Cardiac muscle cell (in vitro differentiated cells and primary cell): Measurements from ENCODE around the gene HRH3. TPM values are rescaled to one million over a fixed set of nuclear protein-coding genes. Genes with fewer than 3 reads are reported as not detected.

Experiments used
- DNase-seq, 2 donors: peaks; one replicate each; pipeline versions ENCODE4 v3.0.0 to v3.0.0-alpha.2; 2010 to 2017; ENCODE audit warnings: low read depth in 1 of 2, low spot score in 1 of 2
- H3K27ac ChIP-seq: fragments of 200-600 bp; sonication (generic); 2 replicates; pipeline ENCODE4 v1.5.1; 2016
- H3K27me3 ChIP-seq: fragments of 200-600 bp; sonication (generic); 2 replicates; pipeline ENCODE4 v1.6.0; 2016; ENCODE audit warnings: control low read depth
- H3K36me3 ChIP-seq: fragments of 200-600 bp; sonication (generic); 2 replicates; pipeline ENCODE4 v1.5.1; 2016; ENCODE audit warnings: control low read depth
- H3K4me1 ChIP-seq: fragments of 200-600 bp; sonication (generic); 2 replicates; pipeline ENCODE4 v1.8.1; 2017; ENCODE audit warnings: low read depth, mild to moderate bottlenecking, mixed run types
- H3K4me3 ChIP-seq: fragments of 200-600 bp; sonication (generic); 2 replicates; pipeline ENCODE4 v1.5.1; 2016; ENCODE audit warnings: mild to moderate bottlenecking
- H3K9me3 ChIP-seq: fragments of 200-600 bp; sonication (generic); 2 replicates; pipeline ENCODE4 v1.5.1; 2017; ENCODE audit warnings: low read depth, mild to moderate bottlenecking, control low read depth
- polyA plus RNA-seq: library from polyadenylated mRNA; unstranded; fragments of >200 nt; fragmentation: Nextera tagmentation; extraction: Ambion mirVana; gene quantifications from 2 replicates; pipeline ENCODE4 v1.2.1, GENCODE V29; 2016
- total RNA-seq: library from RNA; depleted of rRNA; stranded (reverse); fragments of >200 nt; gene quantifications from 2 replicates; pipeline ENCODE4 v1.2.3, GENCODE V29; 2016
- TF ChIP-seq, protein P1 (sequence below): IDR thresholded peaks from 2 replicates; pipeline ENCODE4 v1.5.1; 2012; ENCODE audit warnings: low read depth, mild to moderate bottlenecking, low read length

HRH3 gene
- total and polyA plus RNA-seq, 2 experiments from 2014 or later, result not detected

DNA sequence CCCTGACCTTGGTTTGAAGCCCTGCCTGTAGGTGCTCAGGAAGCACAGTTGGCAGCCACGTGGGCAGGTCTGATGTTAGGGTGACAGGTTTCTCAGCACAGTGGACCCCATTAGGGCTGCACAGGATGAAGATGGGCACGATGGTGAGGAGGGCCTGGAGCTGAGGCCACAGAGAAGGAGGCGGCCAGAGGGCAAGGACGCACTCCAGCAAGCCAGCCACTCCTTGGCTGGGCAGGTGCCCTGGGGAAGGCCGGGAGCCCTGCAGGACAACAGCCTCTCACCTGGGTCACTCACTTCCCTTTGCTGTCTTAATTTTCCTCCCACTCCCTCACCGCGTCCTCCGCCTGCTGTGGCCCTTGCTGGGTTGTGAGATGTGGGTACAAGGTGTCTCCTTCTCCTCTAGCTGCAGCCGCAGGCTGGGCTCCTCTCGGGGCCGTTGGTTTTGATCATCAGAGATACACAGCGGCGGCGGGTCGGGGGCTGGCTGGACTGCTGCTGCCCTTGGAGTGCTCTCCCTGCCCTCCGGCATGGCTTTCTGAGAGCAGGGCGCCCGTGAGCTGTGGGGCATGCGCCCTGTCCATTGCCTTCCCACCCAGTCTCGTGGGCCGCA is 23.9 kb upstream of the HRH3 start:
- Histone ChIP-seq H3K9me3 (no peaks in the 10 kb centered on the region), H3K4me1 (peaks cover 17% of the 10 kb centered on the region), H3K27ac (no peak overlapping the region), H3K27me3 (no peaks in the 10 kb centered on the region), H3K36me3 (no peaks in the 10 kb centered on the region), H3K4me3 (no peak overlapping the region)
- TF ChIP-seq, protein P1, sequence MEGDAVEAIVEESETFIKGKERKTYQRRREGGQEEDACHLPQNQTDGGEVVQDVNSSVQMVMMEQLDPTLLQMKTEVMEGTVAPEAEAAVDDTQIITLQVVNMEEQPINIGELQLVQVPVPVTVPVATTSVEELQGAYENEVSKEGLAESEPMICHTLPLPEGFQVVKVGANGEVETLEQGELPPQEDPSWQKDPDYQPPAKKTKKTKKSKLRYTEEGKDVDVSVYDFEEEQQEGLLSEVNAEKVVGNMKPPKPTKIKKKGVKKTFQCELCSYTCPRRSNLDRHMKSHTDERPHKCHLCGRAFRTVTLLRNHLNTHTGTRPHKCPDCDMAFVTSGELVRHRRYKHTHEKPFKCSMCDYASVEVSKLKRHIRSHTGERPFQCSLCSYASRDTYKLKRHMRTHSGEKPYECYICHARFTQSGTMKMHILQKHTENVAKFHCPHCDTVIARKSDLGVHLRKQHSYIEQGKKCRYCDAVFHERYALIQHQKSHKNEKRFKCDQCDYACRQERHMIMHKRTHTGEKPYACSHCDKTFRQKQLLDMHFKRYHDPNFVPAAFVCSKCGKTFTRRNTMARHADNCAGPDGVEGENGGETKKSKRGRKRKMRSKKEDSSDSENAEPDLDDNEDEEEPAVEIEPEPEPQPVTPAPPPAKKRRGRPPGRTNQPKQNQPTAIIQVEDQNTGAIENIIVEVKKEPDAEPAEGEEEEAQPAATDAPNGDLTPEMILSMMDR, result no peak
- no peak for DNase-seq

DNA sequence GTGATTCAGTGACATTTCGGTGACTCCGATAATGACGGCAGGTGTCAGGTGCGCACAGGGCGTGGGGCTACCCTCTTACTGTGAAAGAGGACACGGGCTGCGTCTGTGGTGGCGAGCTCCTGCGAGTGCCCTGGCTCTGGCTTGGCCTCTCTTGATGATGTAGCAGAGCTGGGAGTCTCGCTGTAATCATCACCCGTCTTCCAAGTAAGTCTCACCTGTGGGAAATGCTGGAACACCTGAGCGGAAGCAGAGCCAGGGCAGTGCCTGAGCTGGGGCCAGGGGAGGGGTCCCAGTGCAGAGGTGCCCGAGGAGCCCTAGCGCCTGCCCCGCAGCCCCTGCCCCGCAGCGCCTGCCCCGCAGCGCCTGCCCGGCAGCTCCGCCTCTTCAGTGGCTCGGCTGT is 23.0 kb upstream of the HRH3 start:
- no peak overlapping the region for H3K4me3 ChIP-seq
- H3K4me1 ChIP-seq, result peaks cover 17% of the 10 kb centered on the region
- H3K9me3 ChIP-seq, result no peaks in the 10 kb centered on the region
- DNase-seq, result no peak
- no peaks in the 10 kb centered on the region for H3K27me3 ChIP-seq
- no peaks in the 10 kb centered on the region for H3K36me3 ChIP-seq
- no peak overlapping the region for H3K27ac ChIP-seq
- TF ChIP-seq, protein P1, result no peak

- TF ChIP-seq, protein P1, result no peak
- no peaks in the 10 kb centered on the region for H3K27me3 ChIP-seq
- H3K4me1 ChIP-seq, result peaks cover 14% of the 10 kb centered on the region
- no peaks in the 10 kb centered on the region for H3K9me3 ChIP-seq
- H3K36me3 ChIP-seq, result no peaks in the 10 kb centered on the region
- no peak overlapping the region for H3K27ac ChIP-seq
- DNase-seq, result no peak
- H3K4me3 ChIP-seq, result no peak overlapping the region
Observed at GRCh38 chr20:62242176-62242575, 22.1 kb upstream of the HRH3 start.

- H3K4me3 ChIP-seq, result no peak overlapping the region
- H3K4me1 ChIP-seq, result peaks cover 9% of the 10 kb centered on the region
- H3K9me3 ChIP-seq, result no peaks in the 10 kb centered on the region
- DNase-seq, result no peak
- no peaks in the 10 kb centered on the region for H3K36me3 ChIP-seq
- H3K27me3 ChIP-seq, result no peaks in the 10 kb centered on the region
- TF ChIP-seq, protein P1, result no peak
- no peak overlapping the region for H3K27ac ChIP-seq
Observed at GRCh38 chr20:62241506-62241905, 21.4 kb upstream of the HRH3 start.

GRCh38 chr20:62240020-62240685 is 20.1 kb upstream of the HRH3 start:
- TF ChIP-seq, protein P1, result no peak
- Histone ChIP-seq H3K27me3 (no peaks in the 10 kb centered on the region), H3K4me1 (peaks cover 12% of the 10 kb centered on the region), H3K9me3 (no peaks in the 10 kb centered on the region), H3K36me3 (no peaks in the 10 kb centered on the region), H3K27ac (no peak overlapping the region), H3K4me3 (no peak overlapping the region)
- no peak for DNase-seq
